NCI-H446 (cell line): Measurements from ENCODE around the gene NOD1.
"Not testable (repeated sequence)": the region's sequence is repeated elsewhere in the genome, so short reads cannot be mapped to it uniquely, and the experiment has no call there.

Source experiments
- DNase-seq, 2 experiments: peaks; one replicate each; lab custom pipeline; 2025; lab: John Stamatoyannopoulos, UW

The NOD1 gene

GRCh38 chr7:30504301-30505173 is 26.0 kb upstream of the NOD1 start, which contains the start of gene GGCT:
GGCT (minus strand) TSS chr7:30504829; CDS start chr7:30504709, 120 bp downstream.
- DNase-seq: peak; percentile 97 to 99

- no peak for DNase-seq
These were observed 25.0 kb upstream of the NOD1 start for GRCh38 chr7:30503274-30504212.

- no peak for DNase-seq
These were observed 24.1 kb upstream of the NOD1 start for GRCh38 chr7:30502470-30503251.

GRCh38 chr7:30501264-30501663 is 22.7 kb upstream of the NOD1 start:
- DNase-seq: no peak

- DNase-seq: no peak
These were observed 14.6 kb upstream of the NOD1 start for GRCh38 chr7:30493228-30493627.

- no peak for DNase-seq
These were observed 12.8 kb upstream of the NOD1 start for GRCh38 chr7:30491417-30491816.

GRCh38 chr7:30487371-30487770 is 8.8 kb upstream of the NOD1 start:
- no peak for DNase-seq

GRCh38 chr7:30485667-30486066 is 7.1 kb upstream of the NOD1 start:
- DNase-seq: no peak

GRCh38 chr7:30481416-30481815 is 2.8 kb upstream of the NOD1 start:
- DNase-seq: not testable (repeated sequence)

GRCh38 chr7:30479202-30480120 is 877 bp upstream of the NOD1 start:
- DNase-seq: no peak

GRCh38 chr7:30476459-30477145 is 2.0 kb downstream of the NOD1 start:
- no peak for DNase-seq

GRCh38 chr7:30475580-30475979 is 3.0 kb downstream of the NOD1 start:
- DNase-seq: no peak

- DNase-seq: no peak
These were observed 3.7 kb downstream of the NOD1 start for GRCh38 chr7:30474893-30475292.

GRCh38 chr7:30474485-30474884 is 4.1 kb downstream of the NOD1 start:
- DNase-seq: no peak

GRCh38 chr7:30473903-30474302 is 4.7 kb downstream of the NOD1 start:
- DNase-seq: no peak

GRCh38 chr7:30472784-30473775 is 5.5 kb downstream of the NOD1 start:
- peak; percentile 40 to 83 for DNase-seq

- no peak for DNase-seq
These were observed 6.4 kb downstream of the NOD1 start for GRCh38 chr7:30472081-30472783.

- DNase-seq: no peak
These were observed 7.4 kb downstream of the NOD1 start for GRCh38 chr7:30471205-30471604.
